Thymus (tissue), 11 donors: ENCODE results near the gene TXN2. TPM values are rescaled to one million over a fixed set of nuclear protein-coding genes. Genes with fewer than 3 reads are reported as not detected.

ENCODE experiments used
- DNase-seq, 9 donors: peaks; one replicate each; pipeline ENCODE4 v3.0.0-alpha.2; 2013; ENCODE audit warnings: low spot score in 9 of 9, low read depth in 6 of 9, missing footprints in 1 of 9
- H3K27ac ChIP-seq, 2 donors: one replicate each; pipeline ENCODE4 v1.5.1; 2013; ENCODE audit warnings: control low read depth in 1 of 2, low read depth in 1 of 2, low read length in 1 of 2, mild to moderate bottlenecking in 1 of 2, moderate library complexity in 1 of 2
- H3K27me3 ChIP-seq, 2 donors: one replicate each; pipeline ENCODE4 v1.5.1; 2013; ENCODE audit warnings: low read length in 1 of 2; ENCODE audit not compliant: control insufficient read depth in 2 of 2, insufficient read depth in 1 of 2
- H3K36me3 ChIP-seq, 2 donors: one replicate each; pipeline ENCODE4 v1.5.1; 2013; ENCODE audit warnings: low read length in 1 of 2, mild to moderate bottlenecking in 1 of 2, moderate library complexity in 1 of 2; ENCODE audit not compliant: control insufficient read depth in 2 of 2, insufficient read depth in 2 of 2
- H3K4me1 ChIP-seq, 2 donors: one replicate each; pipeline ENCODE4 v1.5.1; 2013; ENCODE audit warnings: low read length in 2 of 2; ENCODE audit not compliant: control insufficient read depth in 2 of 2, insufficient read depth in 2 of 2
- H3K4me3 ChIP-seq, 2 donors: one replicate each; pipeline ENCODE4 v1.5.1; 2013; ENCODE audit warnings: low read length in 2 of 2, control low read depth in 1 of 2, mild to moderate bottlenecking in 1 of 2
- H3K9me3 ChIP-seq, 2 donors: one replicate each; pipeline ENCODE4 v1.5.1; 2013; ENCODE audit warnings: low read length in 1 of 2, mild to moderate bottlenecking in 1 of 2; ENCODE audit not compliant: control insufficient read depth in 2 of 2, insufficient read depth in 1 of 2
- WGBS: extraction: QIAGEN DNeasy Blood & Tissue Kit; methylation state at CpG from one replicate; pipeline ENCODE4 v1.1.7; 2013; 5-methylcytosine and 5-hydroxymethylcytosine counted together
- polyA plus RNA-seq: library from polyadenylated mRNA; stranded (reverse); fragments of 200-250 nt; gene quantifications from one replicate; pipeline ENCODE4 v1.2.3, GENCODE V29; 2013
- total RNA-seq: library from RNA; stranded (reverse); fragments of 120-200 nt; gene quantifications from one replicate; pipeline ENCODE4 v1.2.4, GENCODE V29; 2013
- donor health status: healthy.

TXN2 gene
- total and polyA plus RNA-seq, 2 donors: 40.7 to 68.7 TPM

- H3K27me3 ChIP-seq: peaks cover 0 to 3% of the 10 kb centered on the region in 2 donors
- peak in 2 of 9 donors; percentile 25 to 49 for DNase-seq
- WGBS: 4% methylated on average over 16 of the region's 16 CpGs
- H3K27ac ChIP-seq: no peak overlapping the region
- H3K9me3 ChIP-seq: no peaks in the 10 kb centered on the region
- peaks cover 3 to 11% of the 10 kb centered on the region in 2 donors for H3K4me1 ChIP-seq
- no peak overlapping the region for H3K4me3 ChIP-seq
- peaks cover 15 to 29% of the 10 kb centered on the region in 2 donors for H3K36me3 ChIP-seq
Measured at GRCh38 chr22:36493690-36494110, 12.3 kb upstream of the TXN2 start.

- Histone ChIP-seq H3K4me1 (peaks cover 3 to 11% of the 10 kb centered on the region in 2 donors), H3K27me3 (peaks cover 0 to 3% of the 10 kb centered on the region in 2 donors), H3K27ac (no peak overlapping the region), H3K4me3 (no peak overlapping the region), H3K36me3 (peaks cover 13 to 25% of the 10 kb centered on the region in 2 donors), H3K9me3 (peaks cover 0 to 5% of the 10 kb centered on the region in 2 donors)
- no peak for DNase-seq
- WGBS: 99% methylated on average over 5 of the region's 5 CpGs
Measured at GRCh38 chr22:36492109-36492508, 10.7 kb upstream of the TXN2 start.

GRCh38 chr22:36491155-36491554 lies 9.7 kb upstream of the TXN2 start:
- 96% methylated on average over 7 of the region's 7 CpGs for WGBS

GRCh38 chr22:36486619-36487384 lies 5.4 kb upstream of the TXN2 start:
- Histone ChIP-seq H3K4me1 (peaks cover 0 to 5% of the 10 kb centered on the region in 2 donors), H3K27ac (no peak overlapping the region), H3K9me3 (peaks cover 0 to 14% of the 10 kb centered on the region in 2 donors), H3K36me3 (peaks cover 5 to 10% of the 10 kb centered on the region in 2 donors), H3K4me3 (no peak overlapping the region), H3K27me3 (peaks cover 0 to 2% of the 10 kb centered on the region in 2 donors)
- WGBS: 96% methylated on average over 13 of the region's 13 CpGs
- DNase-seq: peak in 2 of 9 donors; percentile 62 to 70

More at GRCh38 chr22:36491155-36491554, 9.7 kb upstream of the TXN2 start:
- Histone ChIP-seq H3K4me3 (no peak overlapping the region), H3K9me3 (peaks cover 0 to 10% of the 10 kb centered on the region in 2 donors), H3K27ac (no peak overlapping the region), H3K4me1 (peaks cover 3 to 11% of the 10 kb centered on the region in 2 donors), H3K36me3 (peaks cover 15 to 18% of the 10 kb centered on the region in 2 donors), H3K27me3 (peaks cover 0 to 3% of the 10 kb centered on the region in 2 donors)
- DNase-seq: no peak

- Histone ChIP-seq H3K4me1 (peaks cover 5 to 15% of the 10 kb centered on the region in 2 donors), H3K36me3 (peaks cover 22 to 36% of the 10 kb centered on the region in 2 donors), H3K27me3 (peaks cover 0 to 2% of the 10 kb centered on the region in 2 donors), H3K4me3 (peak overlapping the region; percentile 63 to 66), H3K9me3 (peaks cover 0 to 4% of the 10 kb centered on the region in 2 donors), H3K27ac (peak overlapping the region; percentile 88 to 99)
- DNase-seq: peak in 2 of 9 donors; percentile 32 to 51
- 11% methylated on average over 9 of the region's 9 CpGs for WGBS
Measured at GRCh38 chr22:36480941-36481392, 473 bp downstream of the TXN2 start.

- H3K4me1 ChIP-seq: peaks cover 5 to 15% of the 10 kb centered on the region in 2 donors
- peaks cover 42 to 56% of the 10 kb centered on the region in 2 donors for H3K36me3 ChIP-seq
- DNase-seq: no peak
- WGBS: 96% methylated on average over 4 of the region's 4 CpGs
- no peak overlapping the region for H3K27ac ChIP-seq
- H3K27me3 ChIP-seq: peaks cover 0 to 2% of the 10 kb centered on the region in 2 donors
- no peak overlapping the region for H3K4me3 ChIP-seq
- H3K9me3 ChIP-seq: peaks cover 0 to 4% of the 10 kb centered on the region in 2 donors
Measured at GRCh38 chr22:36478966-36479365, 2.5 kb downstream of the TXN2 start.

GRCh38 chr22:36475341-36475740 lies 6.1 kb downstream of the TXN2 start:
- H3K27ac ChIP-seq: no peak overlapping the region

GRCh38 chr22:36472689-36473088 lies 8.8 kb downstream of the TXN2 start:
- DNase-seq: no peak
- Histone ChIP-seq H3K27ac (no peak overlapping the region), H3K4me1 (peaks cover 7 to 22% of the 10 kb centered on the region in 2 donors), H3K36me3 (peaks cover 58 to 60% of the 10 kb centered on the region in 2 donors), H3K9me3 (no peaks in the 10 kb centered on the region), H3K4me3 (no peak overlapping the region), H3K27me3 (no peaks in the 10 kb centered on the region)
- 94% methylated on average over 13 of the region's 13 CpGs for WGBS

More at GRCh38 chr22:36475341-36475740, 6.1 kb downstream of the TXN2 start:
- no peak overlapping the region for H3K4me3 ChIP-seq
- WGBS: 97% methylated on average over 6 of the region's 6 CpGs
- no peaks in the 10 kb centered on the region for H3K9me3 ChIP-seq
- H3K36me3 ChIP-seq: peaks cover 65 to 73% of the 10 kb centered on the region in 2 donors
- H3K27me3 ChIP-seq: no peaks in the 10 kb centered on the region
- DNase-seq: no peak
- peaks cover 0 to 7% of the 10 kb centered on the region in 2 donors for H3K4me1 ChIP-seq

GRCh38 chr22:36471341-36471821 lies 10.1 kb downstream of the TXN2 start:
- no peak overlapping the region for H3K4me3 ChIP-seq
- 95% methylated on average over 14 of the region's 14 CpGs for WGBS
- H3K36me3 ChIP-seq: peaks cover 46 to 59% of the 10 kb centered on the region in 2 donors
- H3K9me3 ChIP-seq: no peaks in the 10 kb centered on the region
- DNase-seq: no peak
- H3K27ac ChIP-seq: peak overlapping the region; percentile 37 to 66
- H3K4me1 ChIP-seq: peaks cover 11 to 35% of the 10 kb centered on the region in 2 donors
- H3K27me3 ChIP-seq: no peaks in the 10 kb centered on the region
